ENCODE results near the gene EFCAB8.

EFCAB8 gene

DNA sequence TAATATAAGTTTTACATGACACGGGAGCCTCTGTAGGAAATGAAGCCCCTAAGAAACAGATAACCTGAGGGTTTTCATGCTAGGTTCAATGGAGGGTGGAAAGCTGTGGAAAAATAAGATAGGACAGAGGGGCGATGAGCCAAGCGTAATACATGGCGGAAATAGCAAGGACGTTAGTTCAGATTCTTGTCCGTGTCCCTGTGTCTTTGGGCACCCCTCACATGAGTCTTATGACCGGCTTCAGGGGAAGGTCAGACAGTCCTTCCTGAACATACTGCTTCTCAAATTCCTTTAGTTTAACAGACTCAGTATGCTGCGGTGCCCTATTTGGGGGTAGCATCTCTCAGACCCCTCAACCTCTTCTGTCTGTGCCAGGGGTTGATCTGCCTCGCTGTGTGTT is 20.8 kb downstream of the EFCAB8 start:
- TF ChIP-seq TEAD4 (IDR thresholded peaks at IDR 0.05) (no peak), RAD21 (IDR thresholded peaks at IDR 0.05; ENCODE audit: low read depth) (no peak), EGR1 (IDR thresholded peaks at IDR 0.05) (no peak), ZBTB7A (IDR thresholded peaks at IDR 0.05; ENCODE audit: low read depth) (no peak), FOXM1 (IDR thresholded peaks at IDR 0.05; ENCODE audit: borderline replicate concordance, low read depth) (no peak), CREB1 (IDR thresholded peaks at IDR 0.05; ENCODE audit: low read depth) (no peak), NFIC (IDR thresholded peaks at IDR 0.05) (no peak), YY1 (IDR thresholded peaks at IDR 0.05; ENCODE audit: low read depth) (no peak), EP300 (IDR thresholded peaks at IDR 0.05; ENCODE audit: borderline replicate concordance) (no peak), CEBPB (IDR thresholded peaks at IDR 0.05) (no peak), TAF1 (IDR thresholded peaks at IDR 0.05; ENCODE audit: low read depth) (no peak), TCF12 (IDR thresholded peaks at IDR 0.05; ENCODE audit: low read depth) (no peak)
- TF ChIP-seq, protein P1, sequence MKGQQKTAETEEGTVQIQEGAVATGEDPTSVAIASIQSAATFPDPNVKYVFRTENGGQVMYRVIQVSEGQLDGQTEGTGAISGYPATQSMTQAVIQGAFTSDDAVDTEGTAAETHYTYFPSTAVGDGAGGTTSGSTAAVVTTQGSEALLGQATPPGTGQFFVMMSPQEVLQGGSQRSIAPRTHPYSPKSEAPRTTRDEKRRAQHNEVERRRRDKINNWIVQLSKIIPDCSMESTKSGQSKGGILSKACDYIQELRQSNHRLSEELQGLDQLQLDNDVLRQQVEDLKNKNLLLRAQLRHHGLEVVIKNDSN (IDR thresholded peaks at IDR 0.05), result no peak
- TF ChIP-seq, protein P2, sequence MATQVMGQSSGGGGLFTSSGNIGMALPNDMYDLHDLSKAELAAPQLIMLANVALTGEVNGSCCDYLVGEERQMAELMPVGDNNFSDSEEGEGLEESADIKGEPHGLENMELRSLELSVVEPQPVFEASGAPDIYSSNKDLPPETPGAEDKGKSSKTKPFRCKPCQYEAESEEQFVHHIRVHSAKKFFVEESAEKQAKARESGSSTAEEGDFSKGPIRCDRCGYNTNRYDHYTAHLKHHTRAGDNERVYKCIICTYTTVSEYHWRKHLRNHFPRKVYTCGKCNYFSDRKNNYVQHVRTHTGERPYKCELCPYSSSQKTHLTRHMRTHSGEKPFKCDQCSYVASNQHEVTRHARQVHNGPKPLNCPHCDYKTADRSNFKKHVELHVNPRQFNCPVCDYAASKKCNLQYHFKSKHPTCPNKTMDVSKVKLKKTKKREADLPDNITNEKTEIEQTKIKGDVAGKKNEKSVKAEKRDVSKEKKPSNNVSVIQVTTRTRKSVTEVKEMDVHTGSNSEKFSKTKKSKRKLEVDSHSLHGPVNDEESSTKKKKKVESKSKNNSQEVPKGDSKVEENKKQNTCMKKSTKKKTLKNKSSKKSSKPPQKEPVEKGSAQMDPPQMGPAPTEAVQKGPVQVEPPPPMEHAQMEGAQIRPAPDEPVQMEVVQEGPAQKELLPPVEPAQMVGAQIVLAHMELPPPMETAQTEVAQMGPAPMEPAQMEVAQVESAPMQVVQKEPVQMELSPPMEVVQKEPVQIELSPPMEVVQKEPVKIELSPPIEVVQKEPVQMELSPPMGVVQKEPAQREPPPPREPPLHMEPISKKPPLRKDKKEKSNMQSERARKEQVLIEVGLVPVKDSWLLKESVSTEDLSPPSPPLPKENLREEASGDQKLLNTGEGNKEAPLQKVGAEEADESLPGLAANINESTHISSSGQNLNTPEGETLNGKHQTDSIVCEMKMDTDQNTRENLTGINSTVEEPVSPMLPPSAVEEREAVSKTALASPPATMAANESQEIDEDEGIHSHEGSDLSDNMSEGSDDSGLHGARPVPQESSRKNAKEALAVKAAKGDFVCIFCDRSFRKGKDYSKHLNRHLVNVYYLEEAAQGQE (IDR thresholded peaks at IDR 0.05; ENCODE audit: low read depth), result no peak
- TF ChIP-seq, protein P3, sequence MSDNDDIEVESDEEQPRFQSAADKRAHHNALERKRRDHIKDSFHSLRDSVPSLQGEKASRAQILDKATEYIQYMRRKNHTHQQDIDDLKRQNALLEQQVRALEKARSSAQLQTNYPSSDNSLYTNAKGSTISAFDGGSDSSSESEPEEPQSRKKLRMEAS (IDR thresholded peaks at IDR 0.05), result no peak

DNA sequence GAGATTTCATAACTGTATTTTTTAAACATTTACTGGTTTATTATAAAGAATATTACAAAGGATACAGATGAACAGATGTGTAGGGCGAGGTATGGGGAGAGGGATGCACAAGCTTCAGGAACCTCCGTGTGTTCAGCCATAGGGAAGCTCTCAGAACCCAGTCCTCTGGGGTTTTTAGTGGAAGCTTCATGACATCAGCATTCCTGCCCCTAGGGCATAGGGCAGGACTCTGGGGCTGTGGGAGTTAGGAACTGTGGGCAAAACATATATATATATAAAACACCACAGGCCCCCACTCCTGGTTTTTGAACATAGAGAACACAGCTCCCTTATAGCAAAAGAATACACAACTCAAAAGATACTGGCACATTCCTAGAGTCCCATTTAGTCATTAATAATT is 21.9 kb downstream of the EFCAB8 start:
- TF ChIP-seq EP300 (IDR thresholded peaks at IDR 0.05; ENCODE audit: borderline replicate concordance) (no peak), ZBTB7A (IDR thresholded peaks at IDR 0.05; ENCODE audit: low read depth) (no peak), YY1 (IDR thresholded peaks at IDR 0.05; ENCODE audit: low read depth) (no peak), FOXM1 (IDR thresholded peaks at IDR 0.05; ENCODE audit: borderline replicate concordance, low read depth) (no peak), CREB1 (IDR thresholded peaks at IDR 0.05; ENCODE audit: low read depth) (no peak), TEAD4 (IDR thresholded peaks at IDR 0.05) (no peak), RAD21 (IDR thresholded peaks at IDR 0.05; ENCODE audit: low read depth) (no peak), NFIC (IDR thresholded peaks at IDR 0.05) (no peak), TAF1 (IDR thresholded peaks at IDR 0.05; ENCODE audit: low read depth) (no peak)
- TF ChIP-seq, protein P1 (IDR thresholded peaks at IDR 0.05), result no peak
- TF ChIP-seq, protein P2 (IDR thresholded peaks at IDR 0.05; ENCODE audit: low read depth), result no peak

DNA sequence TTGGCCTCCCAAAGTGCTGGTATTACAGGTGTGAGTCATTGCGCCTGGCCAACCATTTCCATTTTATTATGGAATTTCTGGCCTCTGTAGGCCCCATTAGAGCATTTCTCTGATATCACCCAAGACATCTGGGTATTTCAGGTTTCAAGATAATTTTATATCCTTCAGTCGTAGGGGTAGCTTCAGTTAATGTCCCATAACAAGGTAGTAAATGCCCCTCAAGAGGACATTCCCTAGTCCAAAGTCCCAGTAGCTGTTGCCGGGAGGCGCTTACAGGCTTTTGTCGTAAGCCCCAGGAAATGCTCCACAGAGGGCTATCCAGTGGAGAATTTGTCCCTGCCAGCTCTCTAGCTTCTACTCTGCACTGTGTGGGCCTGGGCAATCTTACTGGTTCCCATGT is 24.4 kb downstream of the EFCAB8 start:
- no peak for TF ChIP-seq CEBPB (IDR thresholded peaks at IDR 0.05)

DNA sequence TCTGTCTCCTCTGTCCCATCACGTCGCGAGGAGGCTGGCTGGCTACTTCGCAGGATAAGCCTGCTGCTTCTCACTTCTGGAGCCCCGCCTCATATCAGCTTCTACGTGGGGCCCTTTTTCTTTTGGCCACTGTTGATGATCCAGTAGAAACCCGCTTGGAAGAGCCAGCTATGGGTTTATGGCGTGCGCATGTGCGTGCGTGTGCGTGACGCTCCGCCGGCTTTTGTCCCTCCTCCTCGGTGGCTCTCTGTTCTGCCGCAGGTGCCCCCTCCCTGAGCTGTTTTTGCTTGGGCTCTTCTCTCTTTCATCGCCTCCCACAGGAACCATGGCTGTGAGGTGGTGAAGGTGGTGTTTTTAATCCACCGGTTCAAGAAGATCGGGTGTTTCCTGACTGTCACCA is 26.5 kb downstream of the EFCAB8 start:
- TF ChIP-seq CEBPB (IDR thresholded peaks at IDR 0.05) (no peak), RAD21 (IDR thresholded peaks at IDR 0.05; ENCODE audit: low read depth) (no peak), ZBTB7A (IDR thresholded peaks at IDR 0.05; ENCODE audit: low read depth) (no peak), TCF12 (IDR thresholded peaks at IDR 0.05; ENCODE audit: low read depth) (no peak), TAF1 (IDR thresholded peaks at IDR 0.05; ENCODE audit: low read depth) (no peak), EP300 (IDR thresholded peaks at IDR 0.05; ENCODE audit: borderline replicate concordance) (no peak), NFIC (IDR thresholded peaks at IDR 0.05) (no peak), YY1 (IDR thresholded peaks at IDR 0.05; ENCODE audit: low read depth) (no peak), TEAD4 (IDR thresholded peaks at IDR 0.05) (no peak), FOXM1 (IDR thresholded peaks at IDR 0.05; ENCODE audit: borderline replicate concordance, low read depth) (no peak), EGR1 (IDR thresholded peaks at IDR 0.05) (no peak), CREB1 (IDR thresholded peaks at IDR 0.05; ENCODE audit: low read depth) (no peak)
- TF ChIP-seq, protein P1 (IDR thresholded peaks at IDR 0.05), result no peak
- TF ChIP-seq, protein P3 (IDR thresholded peaks at IDR 0.05), result no peak
- TF ChIP-seq, protein P2 (IDR thresholded peaks at IDR 0.05; ENCODE audit: low read depth), result no peak

Measured in Ishikawa (cell line).